Hair follicle dermal papilla cell (primary cell): ENCODE data around the gene SLC2A9. TPM values are rescaled to one million over a fixed set of nuclear protein-coding genes. Genes with fewer than 3 reads are reported as not detected.

Experiments used
- small RNA-seq: library from RNA; depleted of rRNA; stranded (forward); fragments of <200 nt; gene quantifications from one replicate; pipeline ENCODE3, GENCODE V24; 2012
- total RNA-seq: library from RNA; depleted of rRNA; stranded (reverse); fragments of >200 nt; gene quantifications from 2 replicates; pipeline ENCODE4 v1.2.3, GENCODE V29; 2012

Gene SLC2A9
- 1.2 and 1.6 TPM in 2 replicates for total RNA-seq

GRCh38 chr4:10020871-10021652, at the start of gene SLC2A9:
SLC2A9 (minus strand) TSS chr4:10021497; CDS start chr4:10021429, 68 bp downstream.

GRCh38 chr4:9781343-9782135, 239.8 kb downstream of the SLC2A9 start, which contains the start of gene DRD5:
DRD5 (plus strand) TSS chr4:9781634; CDS start chr4:9782030, 396 bp downstream.

Small RNA genes within 50 kb of the gene (small RNA-seq; reads per million reads assigned to genes)
- not detected for gene RNA5SP154

Other genes with a start within 250 kb of the SLC2A9 start
- gene DRD5, start 239.9 kb downstream of the SLC2A9 start, total RNA-seq, result not detected in 2 replicates
- 422 and 539 TPM in 2 replicates for gene WDR1, start 95.3 kb upstream of the SLC2A9 start, total RNA-seq